Posterior vena cava (tissue), 2 donors: ENCODE results near the gene SCMH1. TPM values are rescaled to one million over a fixed set of nuclear protein-coding genes. Genes with fewer than 3 reads are reported as not detected.
"Not testable (repeated sequence)": the region's sequence is repeated elsewhere in the genome, so short reads cannot be mapped to it uniquely, and the experiment has no call there.

Experiments used
- DNase-seq: peaks from one replicate; pipeline ENCODE4 v3.0.0-alpha.2; 2020; ENCODE audit warnings: low spot score
- intact Hi-C, 2 donors: fragments of 100-400 bp; cut with DNase I; formaldehyde crosslinking; loops; one replicate each; pipeline versions ENCODE4 v1.14.1 to v1.14.2; 2022 to 2023
- total RNA-seq, 2 donors: library from RNA; stranded (reverse); fragmentation: NEBNext Ultra II Directional; extraction: Animal tissue kit (Norgen Biotek cat#: 25700); gene quantifications; one replicate each; pipeline ENCODE4 v1.2.1, GENCODE V29; 2021
- donor health status: DM: yes; HTN: yes; CAD: no.
- donor health status: DM: yes; HTN: yes; CAD: no.

SCMH1 gene
- total RNA-seq, 2 donors from 2014 or later, result 37.6 to 41.3 TPM

DNA sequence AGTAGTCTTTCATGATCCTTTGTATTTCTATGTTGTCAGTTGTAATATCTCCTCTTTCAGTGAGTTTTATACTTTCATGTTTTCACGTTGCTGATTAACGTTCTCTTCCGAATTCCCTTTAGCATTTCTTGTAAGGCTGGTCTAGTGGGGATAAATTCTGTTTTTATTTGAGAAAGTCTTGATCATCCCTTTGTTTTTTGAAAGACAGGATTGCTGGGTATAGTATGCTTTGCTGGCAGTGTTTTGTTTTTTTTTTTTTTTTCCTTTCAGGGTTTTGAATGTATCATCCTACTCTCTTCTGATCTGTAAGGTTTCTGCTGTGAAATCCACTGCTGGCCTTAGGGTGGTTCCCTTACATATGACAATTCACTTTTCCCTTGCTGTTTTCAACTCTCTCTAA is 74.4 kb downstream of the SCMH1 start:
- no peak for DNase-seq
- intact Hi-C loops, result no loop called here

DNA sequence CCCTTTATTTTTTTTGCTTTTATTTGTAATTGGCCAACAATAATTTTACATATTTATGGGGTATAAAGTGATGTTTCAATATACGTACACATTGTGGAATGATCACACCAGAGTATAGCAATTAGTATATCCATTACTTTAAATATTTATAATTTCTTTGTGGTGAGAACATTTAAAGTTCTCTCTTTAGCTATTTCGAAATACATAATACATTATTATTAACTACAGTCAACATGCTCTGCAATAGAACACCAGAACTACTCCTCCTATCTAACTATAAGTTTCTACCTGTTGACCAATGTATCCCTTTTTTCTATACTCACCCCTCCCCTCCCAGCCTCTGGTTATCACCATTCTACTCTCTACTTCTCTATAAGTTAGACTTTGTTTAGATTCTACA is 77.4 kb downstream of the SCMH1 start:
- intact Hi-C loops, result no loop called here
- DNase-seq, result no peak

DNA sequence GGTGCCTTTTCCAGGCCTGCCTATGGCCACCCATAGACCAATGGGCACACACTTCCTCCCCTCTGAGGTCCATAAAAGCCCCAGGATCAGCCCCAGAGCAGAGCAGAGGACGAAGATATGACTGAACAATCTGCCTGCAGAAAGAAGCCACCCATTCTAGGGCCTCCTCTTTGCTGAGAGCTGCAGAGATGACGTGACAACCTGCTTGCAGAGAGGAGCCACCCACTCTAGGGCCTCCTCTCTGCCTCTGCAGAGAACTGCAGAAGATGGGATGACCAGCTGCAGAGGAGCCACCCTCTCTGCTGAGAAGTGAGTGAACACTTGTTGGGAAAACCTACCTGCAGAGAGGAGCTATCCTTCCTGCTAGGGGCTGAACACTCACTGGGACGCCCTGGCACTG is 79.7 kb downstream of the SCMH1 start:
- intact Hi-C loops, result no loop called here
- no peak for DNase-seq

DNA sequence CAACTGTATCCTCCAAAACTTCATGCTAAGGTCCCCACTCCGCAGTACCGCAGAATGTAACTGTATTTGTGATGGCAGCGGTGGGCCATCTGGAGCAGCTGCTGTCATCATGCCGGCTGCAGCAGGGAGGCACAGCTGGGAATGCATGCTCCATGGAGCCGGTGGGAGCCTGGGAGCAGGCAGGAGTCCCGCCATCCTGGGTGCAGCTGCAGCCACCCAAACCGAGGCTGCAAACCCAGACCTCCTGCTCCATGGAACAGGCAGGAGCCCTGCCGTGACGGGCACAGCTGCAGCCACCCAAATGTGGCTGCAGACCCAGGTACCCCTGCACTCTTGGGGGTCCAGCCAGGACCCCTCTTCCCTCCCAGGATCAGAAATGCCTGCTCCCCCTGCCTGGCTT is 80.3 kb downstream of the SCMH1 start:
- intact Hi-C loops, result no loop called here
- no peak for DNase-seq

DNA sequence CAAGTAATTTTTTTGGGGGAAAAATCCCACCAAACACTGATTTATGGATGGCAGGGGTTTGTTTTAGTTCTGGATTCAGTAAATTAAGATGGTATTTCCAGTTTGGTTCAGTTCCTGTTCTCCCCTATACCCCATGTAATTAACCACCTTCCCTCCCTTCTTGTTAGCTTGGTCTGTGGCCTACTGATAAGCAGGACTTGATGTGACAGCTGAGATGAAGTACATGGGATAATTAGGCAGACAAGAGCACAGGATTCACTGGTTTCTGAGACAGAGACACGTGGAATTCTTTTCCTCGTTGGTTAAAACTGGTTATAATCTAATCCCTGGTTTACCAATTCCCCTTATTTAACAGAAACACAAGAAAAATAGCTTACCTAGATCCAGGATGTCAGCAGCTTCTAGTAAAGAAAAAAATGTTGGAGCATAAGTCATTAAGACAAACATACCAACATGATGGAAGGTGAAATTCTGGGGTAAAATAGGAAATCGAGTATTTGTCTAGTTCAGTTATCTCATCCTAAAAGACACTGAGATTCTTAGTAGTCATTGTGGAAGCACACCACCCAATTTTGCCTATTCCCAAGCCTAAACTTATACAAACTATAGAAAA is 81.5 kb downstream of the SCMH1 start:
- no peak for DNase-seq
- intact Hi-C loops, result no loop called here

DNA sequence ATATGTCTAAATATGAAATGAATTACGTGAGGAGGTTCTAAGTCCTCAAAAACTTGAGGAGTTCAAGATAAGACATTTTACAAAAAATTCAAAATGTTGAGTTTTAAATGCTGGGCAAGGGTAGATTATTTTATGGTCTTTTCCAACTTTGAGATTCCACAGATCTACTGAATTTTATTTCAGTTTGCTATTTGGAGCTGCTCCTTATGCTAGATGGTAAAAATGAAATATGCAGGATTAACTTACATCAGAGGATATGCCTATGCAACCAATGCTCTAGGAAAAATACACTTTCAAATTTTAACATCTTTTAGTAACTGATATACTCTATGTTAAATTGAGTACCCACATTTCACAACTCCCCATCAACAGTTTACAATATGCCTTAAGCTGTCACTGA is 83.1 kb downstream of the SCMH1 start:
- intact Hi-C loops, result no loop called here
- DNase-seq, result no peak

DNA sequence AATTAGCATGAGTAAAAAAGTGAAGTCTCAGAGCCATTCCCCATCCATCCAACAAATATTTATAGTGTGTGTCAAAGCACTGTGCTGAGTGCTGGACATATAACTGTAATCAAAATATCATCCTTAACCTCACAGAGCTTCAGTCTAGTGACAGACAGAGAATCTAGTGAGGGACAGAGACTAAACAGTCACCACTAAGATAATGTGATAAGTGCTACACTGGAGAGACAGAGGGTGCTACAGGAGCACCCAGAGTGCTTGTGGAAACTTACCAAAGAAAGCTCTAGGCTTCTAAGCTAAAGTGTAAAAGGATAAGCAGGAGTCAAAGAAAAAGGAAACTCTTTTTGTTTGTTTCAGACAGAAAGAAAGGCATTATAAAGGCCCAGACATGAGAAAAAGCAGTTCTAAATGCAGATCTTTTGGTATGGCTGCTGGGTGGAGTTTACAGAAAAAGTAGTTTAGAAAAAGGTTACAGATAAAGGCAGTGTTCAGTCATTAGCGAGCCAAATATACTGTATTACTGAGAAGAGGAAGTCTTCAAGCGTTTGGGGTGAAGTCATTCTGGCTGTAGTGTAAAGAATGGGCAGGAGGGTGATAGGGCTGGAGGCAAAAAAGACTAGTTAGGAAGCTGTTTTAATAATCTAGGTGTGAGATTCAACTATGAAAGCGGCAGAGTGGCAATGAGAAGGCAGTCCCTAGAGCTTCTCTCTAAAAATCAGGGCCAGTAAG is 83.8 kb downstream of the SCMH1 start:
- DNase-seq, result no peak
- intact Hi-C loops, result no loop called here

DNA sequence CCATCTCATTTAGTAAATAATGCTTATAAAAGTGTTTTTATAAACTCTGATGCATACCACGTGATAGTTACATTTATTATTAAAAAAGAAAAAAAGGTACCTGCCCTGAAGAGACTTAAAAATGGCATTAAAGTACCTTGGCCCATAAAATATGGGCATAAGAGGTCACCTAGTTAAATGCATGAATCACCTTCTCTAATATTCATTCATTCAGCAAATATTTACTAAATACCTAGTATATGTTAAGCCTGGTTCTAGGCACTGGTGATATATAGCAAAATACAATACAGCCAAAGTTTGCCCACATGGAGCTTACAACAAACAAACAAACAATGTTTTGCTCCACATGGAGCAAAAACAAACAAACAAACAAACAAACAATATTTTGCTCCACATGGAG is 87.0 kb downstream of the SCMH1 start:
- intact Hi-C loops, result no loop called here
- DNase-seq, result no peak

DNA sequence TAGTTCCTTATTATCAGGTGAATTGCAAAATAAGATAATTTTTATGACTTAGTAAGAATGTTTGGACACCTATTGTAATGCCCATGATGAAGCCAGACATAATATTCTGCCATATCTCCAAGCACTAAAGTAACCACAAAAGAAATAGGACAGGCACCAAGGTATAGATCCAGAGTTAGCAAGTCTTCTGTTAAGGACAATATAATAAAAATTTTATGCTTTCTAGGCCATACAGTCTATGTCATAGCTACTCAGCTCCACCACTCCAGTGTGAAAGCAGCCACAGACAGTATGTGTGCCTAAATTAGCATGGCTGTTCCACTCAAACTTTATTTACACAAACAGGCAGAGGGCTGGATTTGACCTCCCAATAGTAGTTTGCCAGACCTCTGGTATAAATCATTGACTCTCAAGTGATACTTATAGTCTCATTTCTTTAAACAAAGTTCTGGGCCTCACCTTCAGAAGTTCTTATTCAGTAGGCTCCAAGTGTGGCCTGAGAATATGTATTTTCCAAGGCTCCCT is 88.3 kb downstream of the SCMH1 start:
- intact Hi-C loops, result no loop called here
- no peak for DNase-seq

DNA sequence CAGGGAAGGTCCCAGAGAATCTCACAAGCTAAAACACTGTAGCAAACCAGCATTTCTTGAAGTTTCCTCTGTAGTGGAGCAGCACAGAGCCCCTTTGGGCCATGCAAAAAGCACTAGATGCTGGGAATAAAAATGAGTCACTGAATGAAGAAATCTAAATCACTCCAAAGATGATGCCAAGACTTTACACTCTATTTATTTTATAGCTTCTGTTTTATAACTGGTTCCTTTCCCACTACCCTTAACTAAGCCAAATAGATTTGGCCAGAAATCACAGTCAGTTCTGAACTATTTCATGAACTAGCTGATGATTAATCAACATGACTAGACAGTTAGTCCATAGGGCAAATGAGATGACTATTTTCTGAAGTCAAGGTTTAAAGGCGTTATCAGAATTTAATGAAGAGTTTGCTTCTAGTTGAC is 89.5 kb downstream of the SCMH1 start:
- DNase-seq, result no peak
- intact Hi-C loops, result no loop called here

DNA sequence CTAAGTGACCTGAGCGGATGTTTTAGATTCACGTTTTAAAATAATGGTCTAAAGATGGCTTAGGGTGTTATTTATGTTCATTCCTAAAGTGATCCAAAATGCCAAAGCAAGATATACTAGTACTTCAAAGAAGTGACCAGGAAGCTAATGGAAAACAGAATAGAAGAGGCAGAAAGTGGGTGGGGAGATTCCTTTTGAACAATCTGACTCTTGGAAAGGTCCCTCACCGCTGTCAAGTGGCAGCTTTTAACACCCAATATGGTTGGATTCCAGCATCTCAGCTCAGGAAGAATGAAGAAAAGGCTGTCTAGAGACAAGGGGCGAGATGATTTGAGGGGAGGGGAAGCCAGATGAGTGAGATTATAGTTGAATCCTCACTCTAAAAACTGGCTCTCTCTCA is 90.3 kb downstream of the SCMH1 start:
- no peak for DNase-seq
- intact Hi-C loops, result no loop called here

DNA sequence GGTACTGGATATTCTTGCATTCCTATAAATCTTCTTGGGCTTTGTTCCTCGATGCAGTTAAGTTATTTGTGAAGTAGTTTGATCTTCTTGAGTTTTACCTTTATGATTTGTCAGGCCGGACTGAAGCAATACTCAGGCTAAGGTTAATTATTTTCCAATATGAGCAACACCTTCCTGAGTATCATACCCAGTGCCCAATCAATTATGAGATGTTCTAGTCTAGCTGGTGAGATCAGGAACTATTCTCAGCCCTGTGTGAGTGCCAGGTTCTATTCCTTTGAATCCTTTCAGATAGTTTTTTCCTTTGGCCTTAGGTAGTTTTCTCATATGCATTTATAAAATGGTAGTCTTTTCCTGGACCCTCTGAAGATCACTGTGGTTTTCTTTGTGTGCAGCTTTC is 92.5 kb downstream of the SCMH1 start:
- intact Hi-C loops, result no loop called here
- DNase-seq, result no peak

DNA sequence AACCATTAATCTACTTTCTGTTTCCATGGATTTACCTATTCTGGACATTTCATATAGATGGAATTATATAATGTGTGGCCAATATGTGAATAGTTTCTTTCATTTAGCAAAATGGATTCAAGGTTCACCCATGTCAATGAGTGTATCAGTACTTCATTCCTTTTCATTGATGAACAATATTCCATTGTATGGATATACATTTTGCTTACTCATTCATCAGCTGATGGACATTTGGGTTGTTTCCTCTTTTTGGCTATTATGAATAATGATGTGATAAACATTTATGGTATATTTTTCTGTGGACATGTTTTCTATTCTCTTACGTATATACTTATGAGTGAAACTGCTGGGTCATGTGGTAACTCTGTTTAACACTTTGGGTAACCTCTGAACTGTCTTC is 97.8 kb downstream of the SCMH1 start:
- intact Hi-C loops, result no loop called here
- DNase-seq, result no peak

DNA sequence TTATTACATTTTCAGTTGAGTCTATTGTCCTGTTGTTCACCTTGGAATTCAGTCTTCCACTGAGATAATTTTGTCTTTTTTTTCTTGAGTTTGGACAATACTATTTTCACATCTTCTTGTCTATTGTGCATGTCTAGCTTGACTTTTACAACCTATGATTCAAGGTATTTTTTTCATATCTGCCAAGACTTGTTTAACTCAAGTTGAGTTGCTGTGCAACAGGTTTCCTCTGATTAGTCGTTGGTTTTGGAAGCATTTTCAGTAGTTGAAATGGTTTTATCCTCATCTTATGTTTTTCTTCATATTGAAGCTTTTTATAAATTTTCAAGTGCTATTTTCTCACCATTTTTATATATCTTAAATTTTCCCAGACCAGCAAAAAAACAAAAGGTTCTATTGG is 103.6 kb downstream of the SCMH1 start:
- no peak for DNase-seq
- intact Hi-C loops, result no loop called here

DNA sequence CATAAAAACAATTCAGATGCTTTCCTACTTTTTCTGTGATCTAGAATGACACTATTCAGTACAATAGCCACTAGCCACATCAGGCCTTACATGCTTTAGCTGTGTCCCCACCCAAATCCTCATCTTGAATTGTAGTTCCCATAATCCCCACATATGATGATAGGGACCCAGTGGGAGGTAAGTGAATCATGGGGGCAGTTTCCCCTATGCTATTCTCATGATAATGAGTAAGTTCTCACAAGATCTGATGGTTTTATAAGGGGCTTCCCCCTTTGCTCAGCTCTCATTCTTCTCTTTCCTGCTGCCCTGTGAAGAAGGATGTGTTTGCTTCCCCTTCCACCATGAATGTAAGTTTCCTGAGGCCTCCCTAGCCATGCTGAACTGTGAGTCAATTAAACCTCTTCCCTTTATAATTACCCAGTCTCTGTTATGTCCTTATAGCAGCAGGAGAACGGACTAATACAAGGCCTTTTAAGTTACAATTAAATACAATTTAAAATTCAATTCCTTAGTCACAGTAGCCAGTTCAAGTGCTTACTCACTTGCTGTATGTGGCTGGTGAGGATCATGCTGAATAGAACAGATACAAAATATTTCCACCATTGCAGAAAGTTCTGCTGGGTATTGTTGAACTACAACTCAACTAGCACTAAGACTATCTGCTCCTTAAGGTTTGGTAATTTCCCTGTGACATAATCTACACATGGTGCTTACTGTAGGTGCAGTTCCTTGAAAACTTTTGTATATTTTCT is 106.7 kb downstream of the SCMH1 start:
- no peak for DNase-seq
- intact Hi-C loops, result no loop called here

DNA sequence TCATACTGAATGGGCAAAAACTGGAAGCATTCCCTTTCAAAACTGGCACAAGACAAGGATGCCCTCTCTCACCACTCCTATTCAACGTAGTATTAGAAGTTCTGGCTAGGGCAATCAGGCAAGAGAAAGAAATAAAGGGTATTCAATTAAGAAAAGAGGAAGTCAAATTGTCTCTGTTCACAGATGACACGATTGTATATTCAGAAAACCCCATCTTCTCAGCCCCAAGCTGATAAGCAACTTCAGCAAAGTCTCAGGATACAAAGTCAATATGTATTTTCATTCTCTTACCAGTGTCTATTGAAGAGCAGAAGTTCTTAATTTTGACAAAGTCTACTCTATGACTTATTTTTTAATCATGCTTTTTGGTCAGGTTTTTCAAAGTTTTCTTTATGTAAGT is 107.8 kb downstream of the SCMH1 start:
- DNase-seq, intact Hi-C loops: not testable (repeated sequence)

DNA sequence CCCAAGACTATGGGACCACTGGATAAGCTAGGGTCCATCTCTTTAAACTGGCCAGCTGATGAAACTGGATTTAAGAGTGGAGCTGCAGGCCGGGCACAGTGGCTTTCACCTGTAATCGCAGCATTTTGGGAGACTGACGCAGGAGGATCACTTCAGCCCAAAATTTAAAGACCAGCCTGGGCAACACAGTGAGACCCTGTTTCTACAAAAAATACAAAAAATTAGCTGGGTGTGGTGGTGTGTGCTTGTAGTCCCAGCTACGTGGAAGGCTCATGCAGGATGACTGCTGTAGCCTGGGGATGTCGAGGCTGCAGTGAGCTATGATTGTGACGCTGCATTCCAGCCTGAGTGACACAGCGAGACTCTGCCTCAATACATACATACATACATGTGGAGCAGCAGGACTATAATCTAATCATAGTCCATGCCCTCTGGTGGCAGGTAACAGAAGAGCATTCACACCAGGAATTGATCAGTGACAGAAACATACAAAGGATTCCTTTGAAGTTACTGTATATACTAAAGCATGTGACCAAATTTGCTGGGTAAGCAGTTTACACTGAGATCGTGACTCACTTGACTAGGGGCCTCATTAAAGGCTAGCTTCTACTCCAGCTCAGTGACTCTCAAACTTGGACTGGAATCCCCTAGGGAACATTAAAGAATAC is 119.1 kb downstream of the SCMH1 start:
- intact Hi-C loops, result no loop called here
- no peak for DNase-seq

DNA sequence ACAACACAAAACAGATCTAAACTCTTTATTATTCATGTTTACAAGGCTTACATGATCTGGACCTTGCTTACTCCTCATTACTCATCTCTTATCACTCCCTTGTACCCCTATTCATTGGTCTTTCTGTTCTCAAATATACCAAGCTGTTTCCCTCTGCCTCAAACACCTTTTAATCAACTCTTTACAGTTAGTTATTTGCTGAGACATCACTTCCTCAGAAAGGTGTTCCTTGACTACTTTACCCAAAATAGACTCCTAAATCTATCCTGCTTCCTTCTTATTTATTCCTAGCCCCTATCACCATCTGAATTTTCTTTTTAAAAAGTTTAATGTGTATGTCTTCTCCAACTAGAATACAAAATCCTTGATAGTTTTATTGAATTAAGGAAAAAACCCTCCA is 120.0 kb downstream of the SCMH1 start:
- intact Hi-C loops, result no loop called here
- no peak for DNase-seq

DNA sequence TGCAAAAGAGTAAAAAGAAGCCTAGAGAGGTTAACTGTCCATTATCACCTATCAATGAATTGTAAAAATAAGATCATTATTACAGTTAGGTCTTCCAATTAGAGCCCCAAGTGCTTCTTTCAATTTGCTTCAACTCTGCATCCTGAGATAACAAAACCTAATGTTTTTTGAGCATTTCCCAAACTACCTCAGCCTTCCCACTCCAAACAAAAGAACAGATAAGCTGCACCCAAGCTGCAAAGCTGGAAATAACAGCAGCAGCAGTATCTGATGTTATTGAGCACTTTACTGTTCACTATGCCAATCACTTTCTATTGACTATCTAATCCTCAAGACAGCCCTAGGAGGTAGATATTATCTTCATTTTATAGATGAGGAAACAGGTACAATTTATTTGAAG is 123.5 kb downstream of the SCMH1 start:
- DNase-seq, result no peak
- intact Hi-C loops, result no loop called here

DNA sequence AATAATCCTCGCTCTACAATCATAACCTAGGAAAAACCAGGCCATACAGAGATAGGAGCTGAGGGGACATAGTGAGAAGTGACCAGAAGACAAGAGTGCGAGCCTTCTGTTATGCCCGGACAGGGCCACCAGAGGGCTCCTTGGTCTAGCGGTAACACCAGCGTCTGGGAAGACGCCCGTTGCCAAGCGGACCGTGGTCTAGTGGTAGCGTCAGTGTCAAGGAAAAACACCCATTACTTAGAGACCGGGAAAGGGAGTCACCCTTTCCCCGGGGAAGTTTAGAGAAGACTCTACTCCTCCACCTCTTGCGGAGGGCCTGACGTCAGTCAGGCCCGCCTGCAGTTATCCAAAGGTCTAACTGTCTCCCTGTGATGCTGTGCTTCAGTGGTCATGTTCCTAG is 124.9 kb downstream of the SCMH1 start:
- DNase-seq, intact Hi-C loops: not testable (repeated sequence)
